Right kidney (tissue), 1 donor: Measurements from ENCODE around the gene PFN3.

Experiments
- DNase-seq: peaks from one replicate; pipeline ENCODE4 v3.0.0-alpha.2; 2016

Gene PFN3

GRCh38 chr5:177359860-177360259 lies 40.6 kb downstream of the PFN3 start:
- DNase-seq = no peak

- no peak for DNase-seq
Measured at GRCh38 chr5:177359451-177359851, 41.0 kb downstream of the PFN3 start.

GRCh38 chr5:177358370-177358819 lies 42.1 kb downstream of the PFN3 start:
- no peak for DNase-seq

GRCh38 chr5:177357459-177358351 lies 42.8 kb downstream of the PFN3 start, which contains the start of gene RGS14:
TSS of gene RGS14 (plus strand) at chr5:177357924. CDS start at chr5:177358025, 101 bp downstream.
- no peak for DNase-seq

- DNase-seq = no peak
Measured at GRCh38 chr5:177357146-177357458, 43.4 kb downstream of the PFN3 start.

- DNase-seq = no peak
Measured at GRCh38 chr5:177356746-177357145, 43.7 kb downstream of the PFN3 start.

DNA sequence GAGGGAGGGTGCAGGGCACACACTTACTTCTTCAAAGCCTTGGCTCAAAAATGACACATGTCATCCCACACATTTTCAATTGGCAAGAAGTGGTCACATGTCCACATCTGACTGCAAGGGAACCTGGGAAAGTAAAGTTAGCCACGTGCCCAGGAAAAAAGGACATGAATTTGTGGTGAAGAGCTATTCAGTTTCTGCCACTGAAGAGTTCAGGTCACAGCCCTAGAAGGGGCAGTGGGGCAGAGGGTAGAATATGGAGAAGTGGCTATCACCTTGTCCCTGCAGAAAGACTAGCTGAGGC lies 44.6 kb downstream of the PFN3 start:
- DNase-seq = no peak

GRCh38 chr5:177355162-177355867 lies 45.1 kb downstream of the PFN3 start:
- no peak for DNase-seq

- no peak for DNase-seq
Measured at GRCh38 chr5:177354711-177355110, 45.8 kb downstream of the PFN3 start.

GRCh38 chr5:177354256-177354655 lies 46.2 kb downstream of the PFN3 start:
- DNase-seq = no peak

- no peak for DNase-seq
Measured at GRCh38 chr5:177353093-177353492, 47.4 kb downstream of the PFN3 start.

GRCh38 chr5:177351392-177352329 lies 48.8 kb downstream of the PFN3 start, which contains the start of gene LMAN2:
TSS of gene LMAN2 (minus strand) at chr5:177351668. CDS start at chr5:177351647, 21 bp downstream.
- peak; percentile 97 for DNase-seq

GRCh38 chr5:177350776-177351391 lies 49.6 kb downstream of the PFN3 start:
- DNase-seq = no peak
